ENCODE data around the gene KRTAP21-1.

KRTAP21-1 gene

DNA sequence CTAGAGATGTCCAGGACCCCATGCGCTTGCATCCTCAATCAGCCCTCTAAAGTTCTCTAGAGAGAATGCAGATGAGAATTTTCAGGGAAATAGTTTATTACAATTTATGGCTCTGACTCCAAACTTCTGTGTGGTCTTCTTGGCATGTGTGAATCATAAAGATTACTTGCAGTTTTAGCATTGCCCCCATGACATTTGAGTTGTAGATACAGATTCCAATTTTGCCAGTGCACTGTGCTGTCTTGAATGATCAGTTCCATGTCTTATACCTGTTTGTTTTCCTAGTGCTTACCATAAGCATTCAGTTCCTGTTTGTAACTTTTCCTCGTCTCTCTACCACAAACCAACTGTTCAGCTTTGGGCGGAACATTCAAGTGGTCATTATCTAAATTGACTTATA lies 41.5 kb downstream of the KRTAP21-1 start:
- H3K9me3 ChIP-seq (ENCODE audit: low read depth, low read length), result no peaks in the 10 kb centered on the region
- no peaks in the 10 kb centered on the region for H3K36me3 ChIP-seq (ENCODE audit: insufficient read depth, low read length)
- H3K9ac ChIP-seq (ENCODE audit: insufficient read length), result no peak overlapping the region
- DNase-seq (ENCODE audit: low read depth, low spot score), result no peak
- TF ChIP-seq EZH2 (IDR thresholded peaks at IDR 0.05) (no peak), POLR2AphosphoS5 (IDR thresholded peaks at IDR 0.05; ENCODE audit: borderline replicate concordance, low read depth, low read length) (no peak), FOXP2 (optimal IDR thresholded peaks at IDR 0.05; ENCODE audit: control extremely low read depth, extremely low read length, insufficient read depth) (no peak)
- H3K4me3 ChIP-seq, result no peak overlapping the region
- no peak overlapping the region for H3K27ac ChIP-seq

GRCh38 chr21:30710499-30710898 lies 44.7 kb downstream of the KRTAP21-1 start:
- no peak for DNase-seq (ENCODE audit: low read depth, low spot score)
- H3K9me3 ChIP-seq (ENCODE audit: low read depth, low read length), result no peaks in the 10 kb centered on the region
- no peak for TF ChIP-seq EZH2 (IDR thresholded peaks at IDR 0.05)
- TF ChIP-seq POLR2AphosphoS5 (IDR thresholded peaks at IDR 0.05; ENCODE audit: borderline replicate concordance, low read depth, low read length), result no peak
- TF ChIP-seq FOXP2 (optimal IDR thresholded peaks at IDR 0.05; ENCODE audit: control extremely low read depth, extremely low read length, insufficient read depth), result no peak

GRCh38 chr21:30707409-30707808 lies 47.8 kb downstream of the KRTAP21-1 start:
- Histone ChIP-seq H3K9me3 (ENCODE audit: low read depth, low read length) (no peaks in the 10 kb centered on the region), H3K27ac (no peak overlapping the region), H3K36me3 (ENCODE audit: insufficient read depth, low read length) (no peaks in the 10 kb centered on the region), H3K4me3 (no peak overlapping the region), H3K9ac (ENCODE audit: insufficient read length) (no peak overlapping the region)
- DNase-seq (ENCODE audit: low read depth, low spot score), result no peak
- TF ChIP-seq POLR2AphosphoS5 (IDR thresholded peaks at IDR 0.05; ENCODE audit: borderline replicate concordance, low read depth, low read length), result no peak
- no peak for TF ChIP-seq EZH2 (IDR thresholded peaks at IDR 0.05)
- no peak for TF ChIP-seq FOXP2 (optimal IDR thresholded peaks at IDR 0.05; ENCODE audit: control extremely low read depth, extremely low read length, insufficient read depth)

More at GRCh38 chr21:30710499-30710898, 44.7 kb downstream of the KRTAP21-1 start:
- H3K9ac ChIP-seq (ENCODE audit: insufficient read length), result no peak overlapping the region
- H3K27ac ChIP-seq, result no peak overlapping the region
- no peaks in the 10 kb centered on the region for H3K36me3 ChIP-seq (ENCODE audit: insufficient read depth, low read length)
- no peak overlapping the region for H3K4me3 ChIP-seq
